ENCODE results near the gene DPH6. TPM values are rescaled to one million over a fixed set of nuclear protein-coding genes. Genes with fewer than 3 reads are reported as not detected.
A peak's percentile ranks its signal among the peaks of the same experiment; 100 is the strongest.
"Not testable (repeated sequence)": the region's sequence is repeated elsewhere in the genome, so short reads cannot be mapped to it uniquely, and the experiment has no call there.

The DPH6 gene
- total RNA-seq, 3 donors from 2014 or later (not counting 1 experiment from before 2014, with no cell fraction given), result 10.8 to 13.3 (median 13.1) TPM

GRCh38 chr15:35383506-35383905, 162.5 kb downstream of the DPH6 start:
- intact Hi-C loops (cut with micrococcal nuclease), result no loop called here
- no peak for DNase-seq
- no peaks in the 10 kb centered on the region for H3K4me1 Mint-ChIP-seq

GRCh38 chr15:35381328-35381727, 164.6 kb downstream of the DPH6 start:
- Mint-ChIP-seq H3K36me3 (peaks cover 15% of the 10 kb centered on the region), H3K27ac (peak overlapping the region in 1 of 2 donors; percentile 58), H3K4me1 (no peaks in the 10 kb centered on the region), H3K9me3 (peaks cover 0 to 6% of the 10 kb centered on the region in 2 donors), H3K27me3 (ENCODE audit: low read depth in 2 of 2) (no peaks in the 10 kb centered on the region), H3K4me3 (no peak overlapping the region)
- H3K9me3 ChIP-seq (ENCODE audit: control insufficient read depth, insufficient read depth, low read length), result no peaks in the 10 kb centered on the region
- DNase-seq (no peak), ATAC-seq (no peak)
- H3K36me3 ChIP-seq (ENCODE audit: control insufficient read depth, insufficient read depth, low read length), result no peaks in the 10 kb centered on the region
- no peaks in the 10 kb centered on the region for H3K4me1 ChIP-seq (ENCODE audit: control insufficient read depth, insufficient read depth, low read length)
- WGBS (ENCODE audit: insufficient coverage), result 59% methylated on average over 3 of the region's 3 CpGs
- H3K27ac ChIP-seq (ENCODE audit: low read length), result no peak overlapping the region
- no peak overlapping the region for H3K4me3 ChIP-seq (ENCODE audit: low read length)
- no peaks in the 10 kb centered on the region for H3K27me3 ChIP-seq (ENCODE audit: control insufficient read depth, insufficient read depth, low read length)
- TF ChIP-seq, protein P1, sequence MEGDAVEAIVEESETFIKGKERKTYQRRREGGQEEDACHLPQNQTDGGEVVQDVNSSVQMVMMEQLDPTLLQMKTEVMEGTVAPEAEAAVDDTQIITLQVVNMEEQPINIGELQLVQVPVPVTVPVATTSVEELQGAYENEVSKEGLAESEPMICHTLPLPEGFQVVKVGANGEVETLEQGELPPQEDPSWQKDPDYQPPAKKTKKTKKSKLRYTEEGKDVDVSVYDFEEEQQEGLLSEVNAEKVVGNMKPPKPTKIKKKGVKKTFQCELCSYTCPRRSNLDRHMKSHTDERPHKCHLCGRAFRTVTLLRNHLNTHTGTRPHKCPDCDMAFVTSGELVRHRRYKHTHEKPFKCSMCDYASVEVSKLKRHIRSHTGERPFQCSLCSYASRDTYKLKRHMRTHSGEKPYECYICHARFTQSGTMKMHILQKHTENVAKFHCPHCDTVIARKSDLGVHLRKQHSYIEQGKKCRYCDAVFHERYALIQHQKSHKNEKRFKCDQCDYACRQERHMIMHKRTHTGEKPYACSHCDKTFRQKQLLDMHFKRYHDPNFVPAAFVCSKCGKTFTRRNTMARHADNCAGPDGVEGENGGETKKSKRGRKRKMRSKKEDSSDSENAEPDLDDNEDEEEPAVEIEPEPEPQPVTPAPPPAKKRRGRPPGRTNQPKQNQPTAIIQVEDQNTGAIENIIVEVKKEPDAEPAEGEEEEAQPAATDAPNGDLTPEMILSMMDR (IDR thresholded peaks at IDR 0.05), result no peak
- intact Hi-C loops (cut with micrococcal nuclease), result no loop called here

More at GRCh38 chr15:35383506-35383905, 162.5 kb downstream of the DPH6 start:
- Mint-ChIP-seq H3K4me3 (no peak overlapping the region), H3K9me3 (peaks cover 0 to 2% of the 10 kb centered on the region in 2 donors), H3K27me3 (ENCODE audit: low read depth in 2 of 2) (no peaks in the 10 kb centered on the region), H3K36me3 (peaks cover 7% of the 10 kb centered on the region), H3K27ac (no peak overlapping the region)
- no peak for ATAC-seq
- Histone ChIP-seq H3K4me3 (ENCODE audit: low read length) (no peak overlapping the region), H3K36me3 (ENCODE audit: control insufficient read depth, insufficient read depth, low read length) (no peaks in the 10 kb centered on the region), H3K27me3 (ENCODE audit: control insufficient read depth, insufficient read depth, low read length) (no peaks in the 10 kb centered on the region), H3K27ac (ENCODE audit: low read length) (no peak overlapping the region), H3K4me1 (ENCODE audit: control insufficient read depth, insufficient read depth, low read length) (no peaks in the 10 kb centered on the region), H3K9me3 (ENCODE audit: control insufficient read depth, insufficient read depth, low read length) (no peaks in the 10 kb centered on the region)
- TF ChIP-seq, protein P1 (IDR thresholded peaks at IDR 0.05), result no peak
- WGBS (ENCODE audit: insufficient coverage), result 100% methylated on average over 2 of the region's 2 CpGs

DNA sequence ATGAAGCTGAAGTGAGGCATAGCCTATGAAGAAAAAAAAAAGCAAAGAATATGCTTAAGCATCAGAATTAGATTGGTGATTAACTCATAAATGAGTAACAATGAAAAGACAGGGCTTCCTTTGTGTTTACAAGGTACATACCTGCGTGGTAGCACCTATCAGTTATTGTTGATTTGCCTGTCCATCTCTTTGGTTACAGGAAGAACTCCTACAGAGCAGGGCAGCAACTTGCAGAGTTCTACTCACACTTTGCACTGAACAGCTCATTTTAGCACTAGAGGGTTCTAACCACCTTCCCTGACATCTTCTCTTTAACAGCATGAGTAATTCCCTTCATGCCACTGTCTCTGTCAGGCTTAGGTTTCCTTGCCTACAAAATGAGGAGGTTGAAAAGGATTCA, 166.0 kb downstream of the DPH6 start:
- intact Hi-C loops (cut with micrococcal nuclease), result no loop called here
- H3K27me3 ChIP-seq (ENCODE audit: control insufficient read depth, insufficient read depth, low read length), result no peaks in the 10 kb centered on the region
- TF ChIP-seq, protein P1 (IDR thresholded peaks at IDR 0.05), result no peak
- Mint-ChIP-seq H3K27me3 (ENCODE audit: low read depth in 2 of 2) (no peaks in the 10 kb centered on the region), H3K36me3 (peaks cover 15% of the 10 kb centered on the region), H3K4me1 (peaks cover 5 to 6% of the 10 kb centered on the region in 2 donors), H3K9me3 (peaks cover 0 to 6% of the 10 kb centered on the region in 2 donors), H3K27ac (no peak overlapping the region), H3K4me3 (no peak overlapping the region)
- no peak overlapping the region for H3K4me3 ChIP-seq (ENCODE audit: low read length)
- ATAC-seq (no peak), DNase-seq (no peak)
- 95% methylated on average over 1 of the region's 1 CpG for WGBS (ENCODE audit: insufficient coverage)
- no peaks in the 10 kb centered on the region for H3K36me3 ChIP-seq (ENCODE audit: control insufficient read depth, insufficient read depth, low read length)
- H3K27ac ChIP-seq (ENCODE audit: low read length), result no peak overlapping the region
- H3K9me3 ChIP-seq (ENCODE audit: control insufficient read depth, insufficient read depth, low read length), result no peaks in the 10 kb centered on the region
- H3K4me1 ChIP-seq (ENCODE audit: control insufficient read depth, insufficient read depth, low read length), result no peaks in the 10 kb centered on the region

GRCh38 chr15:35378454-35378853, 167.5 kb downstream of the DPH6 start:
- intact Hi-C loops (cut with micrococcal nuclease); H3K4me1 Mint-ChIP-seq; H3K9me3 Mint-ChIP-seq; ATAC-seq; H3K27ac Mint-ChIP-seq; H3K9me3 ChIP-seq (ENCODE audit: control insufficient read depth, insufficient read depth, low read length); H3K27me3 Mint-ChIP-seq (ENCODE audit: low read depth in 2 of 2); H3K4me3 ChIP-seq (ENCODE audit: low read length); H3K27ac ChIP-seq (ENCODE audit: low read length); H3K27me3 ChIP-seq (ENCODE audit: control insufficient read depth, insufficient read depth, low read length); DNase-seq; H3K4me1 ChIP-seq (ENCODE audit: control insufficient read depth, insufficient read depth, low read length); H3K4me3 Mint-ChIP-seq; H3K36me3 ChIP-seq (ENCODE audit: control insufficient read depth, insufficient read depth, low read length): not testable (repeated sequence)
- 89% methylated on average over 1 of the region's 1 CpG for WGBS (ENCODE audit: insufficient coverage)
- peaks cover 15% of the 10 kb centered on the region for H3K36me3 Mint-ChIP-seq
